Measurements from ENCODE around the gene SLAMF8.

Gene SLAMF8

DNA sequence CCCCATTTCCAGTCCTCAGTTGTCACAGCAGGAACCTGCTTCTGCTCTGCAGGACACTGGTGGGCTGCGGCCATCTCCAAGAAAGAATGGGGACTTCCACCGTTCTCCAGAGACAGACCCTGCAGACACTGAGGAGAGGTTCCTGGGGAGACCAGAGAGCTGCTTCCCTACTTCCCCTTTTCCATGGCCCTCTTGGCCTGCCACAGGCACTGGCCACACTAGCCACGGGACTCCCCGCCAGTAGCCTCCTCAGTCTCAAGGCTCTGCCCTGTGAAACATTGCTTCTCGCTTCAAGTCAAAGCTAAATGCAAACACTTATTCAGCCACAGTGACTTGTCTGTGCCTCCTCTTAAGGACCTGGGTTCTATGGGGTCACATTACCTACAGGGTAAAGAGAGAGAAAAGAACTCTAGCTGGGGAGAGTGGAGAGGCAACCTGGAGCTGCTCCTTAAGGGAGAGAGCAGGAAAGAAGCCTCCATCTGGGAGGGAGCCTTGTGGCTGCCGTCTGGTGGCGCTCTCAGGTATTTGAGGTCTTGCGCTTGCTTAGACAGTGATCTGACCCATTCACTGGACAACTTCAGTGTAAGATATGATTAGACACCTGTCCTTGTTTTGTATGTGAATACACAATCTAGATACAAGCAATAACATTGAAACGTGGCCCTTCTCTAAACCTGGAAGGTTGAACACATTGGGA lies 5.4 kb upstream of the SLAMF8 start:
- no peak for DNase-seq

DNA sequence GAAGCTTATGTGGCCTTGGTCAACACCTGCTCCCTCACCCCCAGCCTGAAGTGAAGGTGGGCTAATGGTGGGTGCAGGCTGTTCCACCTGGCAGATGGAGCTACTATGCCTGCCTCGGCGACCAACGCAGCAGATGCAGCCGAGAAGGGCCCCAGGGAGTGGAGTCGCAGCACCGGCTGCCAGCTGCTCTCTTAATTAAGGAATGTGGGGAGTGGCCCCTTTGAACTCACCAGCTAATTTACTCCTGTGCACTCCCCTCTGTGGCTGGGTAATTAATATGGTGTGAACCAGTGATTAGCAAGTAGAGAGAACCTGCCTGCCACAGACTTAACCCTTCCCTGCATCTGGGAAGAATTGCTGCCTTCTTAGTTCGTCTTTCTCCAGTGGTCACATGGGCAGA lies 3.3 kb upstream of the SLAMF8 start:
- no peak for DNase-seq

DNA sequence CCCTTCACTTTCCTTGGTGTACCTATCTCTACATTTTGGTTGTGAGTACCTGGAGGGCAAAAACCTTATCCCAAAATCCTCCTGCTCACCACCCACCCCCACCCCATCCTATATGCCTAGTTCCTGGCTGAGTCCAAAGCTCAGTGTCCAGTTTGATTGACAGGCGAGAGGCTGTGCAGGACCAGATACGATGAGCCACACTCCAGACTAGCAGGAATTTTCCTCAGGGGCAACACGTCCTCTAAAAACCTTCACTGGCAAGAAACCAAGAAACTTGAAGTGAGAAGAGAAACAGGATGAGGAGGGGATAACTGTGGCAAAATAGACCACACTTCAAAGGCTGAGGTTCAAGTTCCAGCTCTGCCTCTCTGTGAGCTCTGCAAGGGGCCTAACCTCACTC lies 1.1 kb upstream of the SLAMF8 start:
- no peak for DNase-seq

- no peak for DNase-seq
These were observed 423 bp downstream of the SLAMF8 start for GRCh38 chr1:159827102-159827490.

- DNase-seq: no peak
These were observed 876 bp downstream of the SLAMF8 start for GRCh38 chr1:159827549-159827948.

DNA sequence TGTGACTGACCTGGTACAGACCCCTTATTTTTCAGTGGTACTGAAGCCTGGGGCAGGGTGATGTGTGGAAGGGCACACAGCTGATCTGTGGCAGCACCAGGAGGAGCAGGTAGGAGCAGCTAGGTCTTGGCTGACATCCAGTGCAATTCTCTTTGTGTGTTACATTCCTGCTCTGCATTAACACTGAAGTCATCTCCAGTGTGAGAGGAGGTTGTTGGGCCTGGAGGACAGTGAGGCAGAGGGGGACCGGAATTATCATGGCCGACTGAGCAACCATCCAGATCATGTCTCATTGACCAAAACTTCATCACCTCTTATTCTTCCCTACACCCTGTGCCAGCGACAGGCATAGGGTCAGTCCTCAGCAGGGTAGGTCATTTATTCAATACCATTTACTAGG lies 1.5 kb downstream of the SLAMF8 start:
- no peak for DNase-seq

- no peak for DNase-seq
These were observed 2.1 kb downstream of the SLAMF8 start for GRCh38 chr1:159828581-159829272.

- no peak for DNase-seq
These were observed 2.6 kb downstream of the SLAMF8 start for GRCh38 chr1:159829273-159829634.

DNA sequence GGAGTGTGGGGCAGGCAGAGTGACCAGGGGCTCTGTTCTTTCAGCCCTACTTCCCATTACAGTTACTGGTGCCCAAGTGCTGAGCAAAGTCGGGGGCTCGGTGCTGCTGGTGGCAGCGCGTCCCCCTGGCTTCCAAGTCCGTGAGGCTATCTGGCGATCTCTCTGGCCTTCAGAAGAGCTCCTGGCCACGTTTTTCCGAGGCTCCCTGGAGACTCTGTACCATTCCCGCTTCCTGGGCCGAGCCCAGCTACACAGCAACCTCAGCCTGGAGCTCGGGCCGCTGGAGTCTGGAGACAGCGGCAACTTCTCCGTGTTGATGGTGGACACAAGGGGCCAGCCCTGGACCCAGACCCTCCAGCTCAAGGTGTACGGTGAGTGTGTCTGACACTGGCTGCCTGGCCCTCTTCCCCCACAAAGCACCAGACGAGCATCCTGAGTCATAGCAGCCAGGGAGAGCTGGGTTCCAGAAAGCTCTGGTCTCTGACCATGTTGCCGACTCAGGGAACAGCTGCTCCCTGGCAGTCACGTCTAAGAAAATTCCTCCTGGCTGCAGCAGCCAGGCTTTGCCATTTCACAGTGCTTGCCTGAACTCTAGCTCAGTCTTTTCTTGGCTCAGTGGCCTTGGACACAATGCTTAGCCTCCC lies 3.3 kb downstream of the SLAMF8 start:
- DNase-seq: no peak

DNA sequence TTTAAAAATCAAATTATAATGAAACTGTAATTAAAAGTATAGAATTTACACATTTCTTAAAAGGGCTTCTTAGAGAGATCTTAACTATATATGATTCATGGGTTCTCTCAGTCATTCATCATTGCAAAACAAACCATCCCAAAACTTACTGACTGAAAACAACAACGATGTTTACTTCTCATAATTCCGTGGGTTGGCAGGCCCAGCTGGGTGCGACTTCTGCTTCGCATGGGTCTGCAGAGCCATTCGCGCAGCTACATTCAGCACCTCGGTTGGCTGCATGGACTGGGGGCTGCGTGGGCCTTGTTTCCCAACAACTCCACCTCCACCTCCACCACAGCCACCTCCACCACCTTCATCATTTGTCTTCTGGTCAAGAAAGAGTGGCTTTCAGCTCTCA lies 4.0 kb downstream of the SLAMF8 start:
- DNase-seq: no peak

DNA sequence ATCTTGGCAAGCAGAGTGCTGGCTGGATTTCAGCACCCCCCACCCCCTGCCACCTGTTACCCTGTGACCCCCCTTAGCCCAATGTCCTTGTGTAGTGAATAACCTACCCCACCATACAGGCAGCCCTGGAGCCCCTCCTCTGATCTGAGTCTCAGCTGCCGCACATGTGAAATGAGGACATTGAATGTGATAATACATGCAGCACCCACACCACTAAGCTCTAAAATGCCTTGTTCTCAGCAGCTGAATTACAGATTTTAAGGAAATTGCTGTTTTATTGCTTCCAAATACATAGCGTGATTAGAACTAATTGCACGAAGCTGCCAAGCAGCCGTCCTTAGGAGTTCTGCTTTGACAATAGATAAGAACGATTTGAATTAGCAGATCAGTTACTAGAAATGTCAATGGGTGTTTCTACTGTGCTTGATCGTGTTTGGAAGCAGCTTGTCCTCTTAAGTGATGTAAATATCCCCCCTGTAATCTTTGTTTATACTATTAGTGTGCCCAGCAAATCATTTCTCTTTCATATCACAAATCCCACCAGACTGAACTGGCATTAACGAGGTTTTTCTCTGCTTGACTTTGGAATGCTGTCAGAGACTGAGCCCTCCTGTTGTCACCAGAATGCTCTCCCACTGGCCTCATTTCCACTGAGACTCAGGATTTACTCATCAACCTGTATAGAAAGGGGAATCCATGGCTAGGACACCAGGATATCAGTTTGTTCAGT lies 4.9 kb downstream of the SLAMF8 start:
- DNase-seq: no peak

DNA sequence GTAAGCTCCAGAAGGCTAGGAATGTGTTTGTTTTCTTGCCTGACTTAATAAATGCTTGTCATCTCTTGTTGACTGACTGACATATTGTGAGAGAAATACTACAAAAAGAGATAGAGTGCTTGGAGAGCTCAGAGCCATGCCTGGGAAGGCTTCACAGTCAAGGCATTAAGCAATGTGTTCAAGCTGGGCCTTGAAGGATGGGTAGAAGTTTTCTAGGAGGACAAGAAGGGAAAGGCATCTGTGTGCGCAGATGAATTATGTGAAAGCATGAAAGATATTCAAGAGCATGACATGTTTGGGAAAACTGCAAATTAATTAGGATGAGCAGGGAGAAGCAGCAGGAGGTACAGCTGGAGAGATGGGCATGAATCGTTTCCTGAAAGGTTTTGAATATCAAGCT lies 5.6 kb downstream of the SLAMF8 start:
- DNase-seq: no peak

DNA sequence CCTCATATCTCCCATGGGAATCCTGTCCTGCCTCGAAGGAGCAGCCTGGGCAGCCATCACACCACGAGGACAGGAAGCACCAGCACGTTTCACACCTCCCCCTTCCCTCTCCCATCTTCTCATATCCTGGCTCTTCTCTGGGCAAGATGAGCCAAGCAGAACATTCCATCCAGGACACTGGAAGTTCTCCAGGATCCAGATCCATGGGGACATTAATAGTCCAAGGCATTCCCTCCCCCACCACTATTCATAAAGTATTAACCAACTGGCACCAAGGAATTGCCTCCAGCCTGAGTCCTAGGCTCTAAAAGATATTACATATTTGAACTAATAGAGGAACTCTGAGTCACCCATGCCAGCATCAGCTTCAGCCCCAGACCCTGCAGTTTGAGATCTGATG lies 8.7 kb downstream of the SLAMF8 start:
- no peak for DNase-seq

- DNase-seq: no peak
These were observed 9.3 kb downstream of the SLAMF8 start for GRCh38 chr1:159835862-159836525.

GRCh38 chr1:159838715-159839114 lies 12.0 kb downstream of the SLAMF8 start:
- no peak for DNase-seq

DNA sequence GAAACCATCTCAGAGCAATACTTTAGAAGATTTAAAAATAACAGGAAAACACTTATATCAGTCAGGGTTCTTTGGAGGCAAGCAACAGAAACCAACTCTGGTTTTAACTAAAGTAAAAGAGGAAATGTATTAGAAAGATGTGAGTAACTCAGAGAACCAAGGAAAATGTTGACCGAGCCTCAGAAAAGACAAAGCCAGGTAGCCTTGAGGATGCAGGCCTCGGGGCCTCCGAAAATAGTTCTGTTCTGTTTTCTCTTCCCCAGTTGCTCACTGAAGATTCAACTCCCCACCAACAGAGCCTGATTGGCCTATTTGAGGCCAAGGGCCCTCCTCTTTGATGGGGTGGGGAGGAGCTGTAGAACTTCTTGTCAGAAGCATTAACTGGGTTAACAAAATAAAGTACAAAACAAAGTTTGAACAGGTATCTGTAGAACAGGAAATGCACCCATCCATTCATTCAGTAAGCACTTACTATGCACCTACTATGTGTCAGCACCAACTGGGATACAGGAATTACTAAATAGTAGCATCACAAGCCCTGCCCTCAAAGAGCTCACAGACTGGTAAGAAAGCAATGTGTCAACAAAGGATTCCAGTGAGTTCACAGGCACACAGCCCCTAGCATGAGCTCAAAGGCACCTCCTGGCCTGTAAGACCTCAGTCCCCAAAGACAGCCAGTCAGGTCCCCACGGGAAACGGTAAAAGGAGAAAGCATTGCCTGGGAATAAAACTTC lies 12.6 kb downstream of the SLAMF8 start:
- DNase-seq: no peak

GRCh38 chr1:159841749-159842148 lies 15.1 kb downstream of the SLAMF8 start:
- no peak for DNase-seq

GRCh38 chr1:159843459-159843858 lies 16.8 kb downstream of the SLAMF8 start:
- no peak for DNase-seq

DNA sequence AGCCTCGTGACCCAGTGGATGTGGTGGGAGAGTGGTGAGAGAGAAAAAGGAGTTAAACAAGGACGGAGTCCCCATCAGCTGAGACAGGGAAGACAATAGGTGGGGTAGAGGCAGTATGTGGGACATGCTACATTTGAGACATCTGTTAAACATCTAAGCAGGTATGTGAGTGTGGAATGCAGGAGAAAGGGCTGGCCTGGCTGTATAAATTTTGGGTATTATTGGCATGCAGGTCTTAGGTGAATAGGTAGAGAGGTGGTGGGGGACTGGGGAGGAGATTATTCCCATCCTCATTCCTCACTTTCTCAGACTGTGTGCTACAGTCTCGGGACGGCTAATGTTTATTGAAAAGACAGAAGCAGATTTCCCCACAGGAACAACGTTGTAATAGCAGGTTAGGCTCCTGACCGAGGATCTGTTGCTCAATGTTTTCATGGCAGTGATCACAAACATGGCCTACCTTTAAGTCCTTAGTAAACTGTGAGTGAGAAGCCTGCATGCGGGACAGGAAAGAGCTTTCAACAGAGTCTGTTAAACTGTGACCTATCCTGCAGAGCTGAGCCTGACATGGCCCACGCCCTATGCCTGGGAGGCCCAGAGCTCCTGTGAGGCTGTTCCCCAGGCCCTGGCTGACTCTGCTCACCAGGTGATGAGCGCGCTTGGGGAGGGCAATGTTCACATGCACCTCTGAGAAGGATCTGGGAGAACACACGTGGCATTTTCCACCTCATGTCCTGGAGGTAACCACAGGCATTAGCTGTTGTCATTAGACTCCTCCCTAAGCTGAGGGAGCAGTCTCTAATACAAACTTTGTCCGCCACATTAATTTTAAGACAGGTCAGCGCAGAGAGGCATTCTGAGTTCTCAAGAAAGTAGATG lies 19.3 kb downstream of the SLAMF8 start:
- DNase-seq: no peak

DNA sequence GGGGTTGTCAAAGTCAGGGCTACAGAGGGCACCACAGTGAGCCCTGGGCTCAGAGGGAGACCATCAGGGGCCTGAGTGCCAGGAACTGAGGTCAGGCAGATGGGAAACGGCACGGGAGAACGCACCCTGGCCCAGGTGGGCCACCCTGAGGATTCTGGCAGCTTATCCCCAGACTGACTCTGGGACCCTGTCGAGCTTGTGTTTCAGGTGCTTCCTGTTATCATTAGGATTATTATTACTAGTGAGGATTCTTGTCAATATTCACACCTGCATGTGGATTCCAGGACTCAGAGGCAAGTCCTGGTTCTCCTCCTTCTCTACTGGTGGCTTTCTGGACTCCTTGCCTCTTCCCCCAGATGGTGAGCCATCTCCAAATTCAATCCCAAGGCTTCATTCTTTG lies 20.6 kb downstream of the SLAMF8 start:
- no peak for DNase-seq

- no peak for DNase-seq
These were observed 21.7 kb downstream of the SLAMF8 start for GRCh38 chr1:159848326-159848725.

All from cortex of kidney (tissue), 1 donor.